Nephron progenitor cell (in vitro differentiated cells): ENCODE measurements around the gene CPN2.

Experiments
- DNase-seq: peaks from one replicate; pipeline ENCODE4 v3.0.0; 2021
- H3K27ac Mint-ChIP-seq: 2 replicates; pipeline ENCODE4 v1.8.0; 2021; ENCODE audit warnings: mild to moderate bottlenecking, moderate library complexity, mixed read lengths
- H3K27me3 Mint-ChIP-seq: 2 replicates; pipeline ENCODE4 v1.8.0; 2021; ENCODE audit warnings: mild to moderate bottlenecking, low read depth, mixed read lengths; ENCODE audit not compliant: poor library complexity
- H3K36me3 Mint-ChIP-seq: 2 replicates; pipeline ENCODE4 v1.8.0; 2021; ENCODE audit warnings: low read depth, mixed read lengths
- H3K4me1 Mint-ChIP-seq: 2 replicates; pipeline ENCODE4 v1.8.0; 2021; ENCODE audit warnings: mixed read lengths
- H3K4me3 Mint-ChIP-seq: 2 replicates; pipeline ENCODE4 v1.8.0; 2021; ENCODE audit warnings: mild to moderate bottlenecking, moderate library complexity, mixed read lengths
- H3K9me3 Mint-ChIP-seq: 2 replicates; pipeline ENCODE4 v1.8.0; 2021; ENCODE audit warnings: mild to moderate bottlenecking, moderate library complexity, mixed read lengths
- CTCF ChIP-seq: fragments of 200-600 bp; sonication (generic); IDR thresholded peaks from 2 replicates; pipeline ENCODE4 v1.5.0; 2021; ENCODE audit warnings: antibody characterized with exemption

Gene CPN2

GRCh38 chr3:194379651-194380050 lies 28.5 kb upstream of the CPN2 start:
- H3K27ac Mint-ChIP-seq = no peak overlapping the region

GRCh38 chr3:194379231-194379630 lies 28.1 kb upstream of the CPN2 start:
- Mint-ChIP-seq H3K27ac (no peak overlapping the region), H3K4me1 (peaks cover 72% of the 10 kb centered on the region), H3K9me3 (no peaks in the 10 kb centered on the region), H3K27me3 (peaks cover 31% of the 10 kb centered on the region), H3K4me3 (no peak overlapping the region), H3K36me3 (no peaks in the 10 kb centered on the region)
- TF ChIP-seq CTCF = no peak
- DNase-seq = no peak

More at GRCh38 chr3:194379651-194380050, 28.5 kb upstream of the CPN2 start:
- TF ChIP-seq CTCF = no peak
- Mint-ChIP-seq H3K27me3 (peaks cover 31% of the 10 kb centered on the region), H3K4me1 (peaks cover 72% of the 10 kb centered on the region), H3K36me3 (no peaks in the 10 kb centered on the region), H3K9me3 (no peaks in the 10 kb centered on the region), H3K4me3 (no peak overlapping the region)
- DNase-seq = no peak

GRCh38 chr3:194377708-194378107 lies 26.6 kb upstream of the CPN2 start:
- no peak for DNase-seq
- peaks cover 22% of the 10 kb centered on the region for H3K27me3 Mint-ChIP-seq
- no peak overlapping the region for H3K27ac Mint-ChIP-seq
- no peaks in the 10 kb centered on the region for H3K9me3 Mint-ChIP-seq
- peaks cover 68% of the 10 kb centered on the region for H3K4me1 Mint-ChIP-seq
- no peaks in the 10 kb centered on the region for H3K36me3 Mint-ChIP-seq
- no peak overlapping the region for H3K4me3 Mint-ChIP-seq
- no peak for TF ChIP-seq CTCF

- Mint-ChIP-seq H3K36me3 (no peaks in the 10 kb centered on the region), H3K4me3 (no peak overlapping the region), H3K27me3 (peaks cover 29% of the 10 kb centered on the region), H3K4me1 (peaks cover 64% of the 10 kb centered on the region), H3K9me3 (no peaks in the 10 kb centered on the region), H3K27ac (no peak overlapping the region)
- no peak for DNase-seq
- no peak for TF ChIP-seq CTCF
Measured at GRCh38 chr3:194376241-194376560, 25.1 kb upstream of the CPN2 start.

GRCh38 chr3:194375473-194376240 lies 24.5 kb upstream of the CPN2 start:
- Mint-ChIP-seq H3K4me3 (peak overlapping the region; percentile 52), H3K27ac (peak overlapping the region; percentile 94)

More at GRCh38 chr3:194375473-194376240, 24.5 kb upstream of the CPN2 start:
- no peaks in the 10 kb centered on the region for H3K9me3 Mint-ChIP-seq
- TF ChIP-seq CTCF = no peak
- H3K27me3 Mint-ChIP-seq = peaks cover 34% of the 10 kb centered on the region
- DNase-seq = peak; percentile 26
- no peaks in the 10 kb centered on the region for H3K36me3 Mint-ChIP-seq
- peaks cover 66% of the 10 kb centered on the region for H3K4me1 Mint-ChIP-seq
